HG02885 (cell line): ENCODE measurements around the gene UBE2V1.
"Not testable (repeated sequence)": the region's sequence is repeated elsewhere in the genome, so short reads cannot be mapped to it uniquely, and the experiment has no call there.

Experiments used
- ATAC-seq: cut with Tn5 transposase; IDR thresholded peaks from one replicate; pipeline ENCODE4 v1.9.1; 2021; ENCODE audit warnings: mild to moderate bottlenecking; ENCODE audit not compliant: unreplicated experiment, poor library complexity

The UBE2V1 gene

GRCh38 chr20:50100552-50100951, 12.4 kb downstream of the UBE2V1 start:
- ATAC-seq: no peak

- ATAC-seq: no peak
Measured at GRCh38 chr20:50099565-50099991, 13.4 kb downstream of the UBE2V1 start.

GRCh38 chr20:50099113-50099512, 13.8 kb downstream of the UBE2V1 start:
- ATAC-seq: no peak

GRCh38 chr20:50098259-50098658, 14.7 kb downstream of the UBE2V1 start:
- ATAC-seq: no peak

- no peak for ATAC-seq
Measured at GRCh38 chr20:50097843-50098242, 15.1 kb downstream of the UBE2V1 start.

- no peak for ATAC-seq
Measured at GRCh38 chr20:50096237-50096636, 16.7 kb downstream of the UBE2V1 start.

GRCh38 chr20:50095476-50096078, 17.4 kb downstream of the UBE2V1 start:
- no peak for ATAC-seq

- no peak for ATAC-seq
Measured at GRCh38 chr20:50094522-50094921, 18.4 kb downstream of the UBE2V1 start.

GRCh38 chr20:50093240-50093639, 19.7 kb downstream of the UBE2V1 start:
- ATAC-seq: no peak

- ATAC-seq: no peak
Measured at GRCh38 chr20:50092436-50092835, 20.5 kb downstream of the UBE2V1 start.

- no peak for ATAC-seq
Measured at GRCh38 chr20:50089787-50090177, 23.2 kb downstream of the UBE2V1 start.

GRCh38 chr20:50089140-50089786, 23.7 kb downstream of the UBE2V1 start:
- no peak for ATAC-seq

GRCh38 chr20:50088022-50088421, 24.9 kb downstream of the UBE2V1 start:
- ATAC-seq: no peak

GRCh38 chr20:50085481-50086365, 27.2 kb downstream of the UBE2V1 start:
- no peak for ATAC-seq

GRCh38 chr20:50085146-50085480, 27.8 kb downstream of the UBE2V1 start:
- ATAC-seq: no peak

GRCh38 chr20:50083034-50083433, 29.9 kb downstream of the UBE2V1 start:
- no peak for ATAC-seq

GRCh38 chr20:50082056-50082455, 30.9 kb downstream of the UBE2V1 start:
- ATAC-seq: not testable (repeated sequence)

GRCh38 chr20:50077818-50078601, 34.9 kb downstream of the UBE2V1 start:
- no peak for ATAC-seq

- no peak for ATAC-seq
Measured at GRCh38 chr20:50073500-50073899, 39.5 kb downstream of the UBE2V1 start.

GRCh38 chr20:50071039-50071888, 41.7 kb downstream of the UBE2V1 start:
- ATAC-seq: peak; percentile 85
